Occipital lobe (tissue), 2 donors: ENCODE data around the gene B3GNT5. TPM values are rescaled to one million over a fixed set of nuclear protein-coding genes. Genes with fewer than 3 reads are reported as not detected.

Experiments used
- DNase-seq: peaks from one replicate; lab custom pipeline; 2025; lab: John Stamatoyannopoulos, UW
- total RNA-seq: library from RNA; depleted of rRNA; stranded (reverse); fragments of >200 nt; gene quantifications from one replicate; pipeline ENCODE4 v1.2.3, GENCODE V29; 2014

The B3GNT5 gene, protein sequence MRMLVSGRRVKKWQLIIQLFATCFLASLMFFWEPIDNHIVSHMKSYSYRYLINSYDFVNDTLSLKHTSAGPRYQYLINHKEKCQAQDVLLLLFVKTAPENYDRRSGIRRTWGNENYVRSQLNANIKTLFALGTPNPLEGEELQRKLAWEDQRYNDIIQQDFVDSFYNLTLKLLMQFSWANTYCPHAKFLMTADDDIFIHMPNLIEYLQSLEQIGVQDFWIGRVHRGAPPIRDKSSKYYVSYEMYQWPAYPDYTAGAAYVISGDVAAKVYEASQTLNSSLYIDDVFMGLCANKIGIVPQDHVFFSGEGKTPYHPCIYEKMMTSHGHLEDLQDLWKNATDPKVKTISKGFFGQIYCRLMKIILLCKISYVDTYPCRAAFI
- 24.0 TPM for total RNA-seq

DNA sequence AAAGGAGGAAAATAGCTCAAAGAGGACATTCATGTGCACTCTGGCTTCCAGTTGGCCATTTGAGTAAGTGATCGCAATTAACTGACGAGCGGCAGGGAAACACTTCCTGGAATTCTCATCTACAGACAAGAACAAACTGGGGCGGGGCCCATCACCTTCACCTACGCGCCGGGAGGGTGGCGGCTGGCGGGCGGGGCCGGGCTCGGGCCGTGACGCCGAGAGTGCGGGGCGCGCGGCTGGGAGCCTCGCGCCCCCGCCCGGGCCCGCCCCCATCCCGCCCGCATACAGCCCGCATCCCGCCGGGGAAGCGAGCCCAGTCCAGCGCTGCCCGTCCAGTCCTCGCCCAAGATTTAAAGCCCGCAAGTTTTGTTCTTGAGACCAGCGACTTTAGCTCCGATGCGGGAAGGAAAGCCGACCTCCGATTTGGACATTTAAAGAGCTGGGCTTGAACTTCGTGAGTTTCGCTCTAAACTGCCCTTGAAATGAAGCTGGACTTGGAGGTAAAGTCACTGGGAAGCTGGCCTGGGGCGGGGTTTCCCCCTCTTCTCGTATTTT lies at the start of gene B3GNT5:
Gene B3GNT5, plus strand, starts transcription at position 281 of the 555 bp plus-strand sequence. CDS start 16,546 bp downstream, outside the sequence.
- DNase-seq, result no peak

- DNase-seq, result no peak
Observed at GRCh38 chr3:183203670-183204069, 49.4 kb upstream of the B3GNT5 start.

- DNase-seq, result no peak
Observed at GRCh38 chr3:183208260-183208659, 44.8 kb upstream of the B3GNT5 start.

- no peak for DNase-seq
Observed at GRCh38 chr3:183208800-183209199, 44.3 kb upstream of the B3GNT5 start.

DNA sequence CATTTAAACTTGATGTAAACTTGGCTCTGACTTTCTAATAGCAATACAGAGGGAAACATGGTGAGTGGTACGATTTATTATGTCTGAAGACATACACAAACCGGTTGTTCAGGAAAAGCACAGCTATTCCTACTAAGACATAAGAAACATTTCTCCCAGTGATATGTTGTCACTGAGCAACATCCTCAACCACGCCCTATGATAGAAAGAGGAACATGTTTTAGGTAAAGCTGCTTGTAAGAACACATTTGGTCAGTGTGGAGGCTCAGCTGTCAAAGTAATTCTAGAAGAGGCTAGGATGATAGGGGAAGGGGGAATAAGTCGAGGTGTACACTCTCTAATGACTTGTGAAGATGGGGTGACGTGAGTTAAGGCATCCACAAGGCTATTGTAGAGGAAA lies 42.7 kb upstream of the B3GNT5 start:
- DNase-seq, result no peak

DNA sequence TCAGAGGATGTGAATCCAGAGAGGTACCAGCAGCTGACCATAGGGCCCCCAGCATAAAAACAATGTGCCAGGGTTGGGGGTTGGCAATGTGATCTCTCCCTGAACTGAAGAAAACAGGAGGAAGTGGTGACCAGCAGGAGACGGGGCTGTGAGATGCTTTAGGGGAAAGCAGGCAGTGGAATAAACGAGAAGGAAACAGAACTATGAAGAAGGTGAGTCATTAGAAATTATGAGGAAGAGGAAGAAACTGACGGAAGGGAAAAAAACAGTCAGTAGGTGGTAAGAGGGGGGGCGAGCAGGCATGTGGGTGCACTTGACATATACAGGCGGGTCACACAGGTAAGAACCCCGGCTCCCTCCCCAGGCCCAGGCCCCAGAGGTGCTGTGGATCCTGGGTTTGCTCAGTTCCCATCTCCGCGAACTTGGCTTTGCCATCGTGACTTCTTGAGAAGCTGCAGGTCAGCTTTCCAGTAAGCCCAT lies 42.2 kb upstream of the B3GNT5 start:
- DNase-seq, result no peak

DNA sequence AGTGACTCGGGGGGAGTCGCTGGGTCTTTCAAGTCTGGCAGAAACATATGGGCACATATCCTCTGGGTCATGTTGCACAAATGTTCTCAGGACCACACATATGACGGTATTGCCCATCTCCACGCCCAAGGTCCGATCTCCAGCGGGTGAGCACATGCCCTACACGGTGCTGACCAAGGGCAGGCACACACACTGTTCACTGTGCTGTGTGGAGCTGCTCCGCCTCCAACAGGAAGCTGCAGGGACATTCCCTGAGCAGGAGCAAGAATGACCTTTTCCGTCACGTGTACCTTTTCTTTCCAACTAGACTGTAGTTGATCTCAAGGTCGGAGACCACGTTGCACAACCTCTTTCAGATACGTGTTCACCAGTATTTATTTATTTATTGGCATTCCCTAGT lies 41.7 kb upstream of the B3GNT5 start:
- DNase-seq, result no peak

- DNase-seq, result no peak
Observed at GRCh38 chr3:183212096-183212495, 41.0 kb upstream of the B3GNT5 start.

- DNase-seq, result no peak
Observed at GRCh38 chr3:183212565-183212964, 40.5 kb upstream of the B3GNT5 start.

DNA sequence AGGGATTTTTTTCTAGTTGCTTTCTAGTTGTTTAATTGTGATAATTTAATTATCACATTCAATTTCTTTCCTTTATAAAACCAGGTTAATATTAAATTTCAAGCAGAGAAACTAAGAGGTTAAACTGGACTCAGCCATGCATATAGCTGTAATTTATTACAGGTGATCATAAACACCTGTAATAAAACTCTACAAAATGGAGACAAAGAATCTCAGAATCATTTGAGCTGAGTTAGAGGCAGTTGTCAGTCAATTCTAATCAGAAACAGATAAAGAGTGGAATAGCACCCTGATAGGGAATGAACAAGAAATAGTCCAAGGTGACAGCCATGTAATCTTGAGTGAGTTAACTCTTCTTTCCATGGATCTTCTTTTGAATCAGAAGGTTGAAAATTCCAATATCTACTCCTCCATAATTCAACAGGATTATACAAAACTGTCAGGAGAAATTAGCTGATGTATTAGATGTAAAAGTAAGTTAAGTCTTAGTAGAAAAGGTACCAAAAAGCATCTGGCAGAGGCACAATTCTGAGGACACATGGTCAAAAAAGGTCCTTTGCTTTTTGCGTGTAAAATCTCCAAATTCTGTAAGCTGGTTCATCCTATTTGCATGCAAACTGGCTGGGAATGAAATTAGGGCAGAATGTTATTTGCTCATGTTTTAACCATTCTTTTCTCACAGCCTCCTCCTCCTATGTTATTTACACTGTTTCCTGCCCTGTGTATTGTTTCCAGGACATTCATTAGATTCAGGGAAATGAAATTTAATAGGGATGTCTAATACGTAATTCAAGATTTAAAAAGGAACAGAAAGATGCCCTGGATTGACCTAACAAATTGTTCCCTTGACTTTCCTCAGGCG lies 39.4 kb upstream of the B3GNT5 start:
- DNase-seq, result no peak

DNA sequence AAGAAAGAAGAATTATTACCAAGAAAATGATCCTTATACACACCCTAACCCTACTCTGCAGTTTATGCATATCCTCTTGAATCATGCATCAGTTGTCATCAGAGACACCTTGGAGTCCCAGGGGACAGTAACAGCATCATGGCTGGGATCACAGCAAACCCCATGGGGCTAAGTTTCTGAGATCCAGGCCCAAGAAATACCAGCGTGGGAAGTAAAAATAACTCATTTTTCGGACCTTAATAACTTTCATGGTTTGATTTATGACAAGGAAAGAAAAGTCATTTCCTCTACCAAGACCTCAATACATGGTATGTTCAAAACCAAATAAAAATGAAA lies 38.8 kb upstream of the B3GNT5 start:
- no peak for DNase-seq

DNA sequence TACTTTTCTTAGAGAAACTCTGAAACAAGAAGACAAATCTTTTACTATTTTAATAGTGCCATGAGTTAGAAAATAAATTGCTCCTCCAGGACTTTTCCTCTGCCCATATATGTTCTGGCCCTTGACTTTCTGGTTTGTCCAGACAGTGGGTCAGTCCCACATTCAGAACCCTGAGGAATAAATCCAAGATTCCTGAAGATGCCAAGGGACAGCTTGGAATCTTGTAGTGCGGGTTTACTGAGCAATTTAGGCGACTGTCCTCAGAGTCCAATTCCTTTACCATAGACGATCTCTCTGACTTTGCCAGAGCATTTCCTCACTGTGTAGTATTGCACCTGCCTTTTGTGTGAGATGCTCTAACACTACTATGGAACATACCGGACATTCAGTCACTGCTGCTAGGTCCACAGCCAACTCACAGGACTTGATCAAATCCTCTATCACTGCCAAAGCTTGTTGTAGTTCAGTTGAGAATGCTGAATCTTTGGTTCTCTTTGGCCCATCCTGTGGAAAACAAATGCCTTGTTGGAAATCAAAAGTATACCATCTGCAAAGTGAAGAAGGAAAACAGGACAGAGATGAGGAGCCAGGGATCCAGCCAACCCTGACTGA lies 37.4 kb upstream of the B3GNT5 start:
- no peak for DNase-seq

DNA sequence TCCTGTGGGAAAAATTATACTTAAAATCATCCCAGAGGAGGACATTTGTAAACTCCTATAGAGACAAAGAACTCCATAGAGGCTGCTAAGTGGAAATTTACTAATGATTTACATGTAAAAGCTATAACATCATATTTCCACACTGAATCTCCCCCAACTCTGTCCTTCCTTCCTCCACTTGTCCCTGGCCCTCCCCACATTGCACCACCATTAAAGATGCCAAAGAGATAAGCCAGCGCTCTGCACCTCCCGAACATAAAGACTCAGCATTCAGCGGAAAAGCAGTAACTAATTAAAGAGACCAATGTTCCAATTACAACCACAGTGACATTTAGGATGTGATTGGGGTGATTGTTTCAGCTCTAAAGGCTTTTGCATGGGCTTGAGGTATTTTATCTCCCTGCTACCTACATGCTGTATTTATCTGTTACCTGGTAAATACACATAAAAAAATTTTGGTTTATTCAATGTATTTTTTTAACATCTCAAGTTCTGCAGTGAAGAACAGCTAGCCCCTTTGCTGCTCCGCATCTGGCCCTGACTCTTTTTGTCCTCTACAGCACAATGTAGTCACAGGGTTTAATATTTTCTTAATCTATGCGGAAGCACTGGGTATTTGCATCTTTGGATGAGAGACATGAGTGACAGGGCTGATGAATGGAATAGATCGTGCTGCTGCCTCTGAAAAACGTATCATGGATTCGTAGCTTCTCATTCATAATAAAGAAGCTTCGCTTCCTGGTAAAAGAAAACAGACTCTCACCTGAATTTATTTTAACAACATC lies 35.3 kb upstream of the B3GNT5 start:
- no peak for DNase-seq

DNA sequence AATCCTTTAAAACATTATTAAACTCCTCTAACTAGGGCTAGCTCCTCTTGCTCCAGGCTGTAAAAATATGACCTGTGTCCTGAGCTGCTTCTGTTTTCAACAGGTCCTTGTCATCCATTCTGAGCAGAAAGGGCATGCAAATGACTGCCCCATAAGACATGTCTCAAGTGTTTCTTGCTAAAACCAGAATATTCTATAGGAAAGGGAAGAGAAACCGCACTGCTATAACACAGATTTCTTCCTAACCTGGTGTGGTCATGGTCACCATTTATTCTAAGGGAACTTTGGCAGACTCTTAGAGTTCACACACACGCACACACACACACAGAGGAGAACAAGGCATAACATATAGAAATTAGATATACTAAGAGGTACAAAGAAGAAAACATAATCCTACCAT lies 34.2 kb upstream of the B3GNT5 start:
- DNase-seq, result no peak

- no peak for DNase-seq
Observed at GRCh38 chr3:183220828-183221227, 32.2 kb upstream of the B3GNT5 start.

DNA sequence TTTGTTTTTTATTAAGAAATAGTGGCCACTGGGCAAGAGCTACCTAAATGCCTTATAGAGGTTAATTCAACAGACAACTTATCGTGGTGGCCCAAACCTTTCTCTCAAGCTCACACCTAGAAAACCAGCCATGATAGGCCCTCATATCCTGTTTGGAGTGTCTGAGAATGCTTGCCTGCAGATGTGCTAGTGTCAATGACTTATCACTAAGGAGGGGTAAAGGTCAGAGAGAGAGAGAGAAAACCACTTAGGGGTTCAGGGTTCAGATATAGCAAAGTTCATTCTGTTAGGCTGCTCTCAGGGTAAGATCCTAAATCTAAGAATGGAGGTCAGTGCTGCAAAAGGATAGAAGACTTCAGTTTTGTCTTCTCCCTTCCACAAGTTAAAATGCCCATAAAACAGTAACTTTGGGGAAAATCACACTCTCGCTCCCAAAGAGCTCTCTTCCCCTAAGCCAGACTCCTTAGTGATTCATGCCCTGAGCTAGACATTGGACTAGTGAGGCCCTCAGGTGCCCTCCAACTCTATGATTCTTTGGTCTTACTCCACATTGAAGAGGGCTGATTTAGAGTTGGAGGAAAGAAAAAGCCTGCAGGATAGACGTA lies 30.3 kb upstream of the B3GNT5 start:
- DNase-seq, result no peak

GRCh38 chr3:183224180-183224970 lies 28.7 kb upstream of the B3GNT5 start:
- DNase-seq, result no peak

GRCh38 chr3:183226333-183226890 lies 26.6 kb upstream of the B3GNT5 start:
- DNase-seq, result no peak

DNA sequence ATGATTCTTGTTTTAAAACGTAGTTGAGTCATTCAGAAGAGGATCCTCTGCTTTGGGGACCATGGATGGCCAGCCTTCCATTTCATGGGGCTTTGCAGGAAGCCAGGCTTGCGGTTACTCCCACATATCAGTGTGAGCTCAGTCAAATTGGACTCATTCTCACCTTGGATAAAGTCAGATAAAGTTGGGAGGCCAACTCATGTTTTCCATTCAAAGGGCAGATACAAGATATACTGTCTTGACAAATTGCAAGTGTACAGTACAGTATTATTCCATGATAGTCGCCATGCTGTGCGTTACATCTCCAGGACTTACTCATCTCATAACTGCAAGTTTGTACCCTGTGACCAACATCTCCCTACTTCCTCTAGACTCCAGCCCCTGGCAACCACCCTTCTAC lies 25.5 kb upstream of the B3GNT5 start:
- no peak for DNase-seq

DNA sequence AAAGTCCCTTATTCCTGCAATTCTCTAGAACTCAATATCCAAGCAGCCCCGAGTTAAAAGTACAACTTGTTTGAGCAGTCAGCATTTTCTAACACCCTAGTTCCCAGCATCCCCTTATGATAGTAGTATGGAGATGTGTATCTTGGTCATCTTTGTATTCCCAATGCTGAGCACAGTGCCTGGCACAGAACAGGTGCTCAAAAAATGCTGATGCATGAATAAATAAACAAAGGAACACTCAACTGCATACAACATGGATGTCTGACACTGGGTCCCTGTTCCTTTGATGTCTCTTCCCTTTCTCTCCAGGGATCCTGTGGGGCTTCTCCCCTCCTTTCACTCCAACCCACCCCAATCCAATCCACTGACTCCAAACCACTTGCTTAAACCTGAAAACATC lies 23.9 kb upstream of the B3GNT5 start:
- DNase-seq, result no peak
